ENCODE measurements around the gene PLCB4.

GRCh38 chr20:9490631-9491030 is 421.7 kb downstream of the PLCB4 start:
- TF ChIP-seq CTCF (conservative IDR thresholded peaks at IDR 0.05 in 1 of 2, IDR thresholded peaks at IDR 0.05 in 1 of 2; ENCODE audit: extremely low read depth in 1 of 2, insufficient read depth in 1 of 2, low read depth in 1 of 2, low read length in 2 of 2) (no peak), EZH2 (IDR thresholded peaks at IDR 0.05; ENCODE audit: borderline replicate concordance, low read length) (no peak)
